ENCODE results near the gene ETS1. TPM values are rescaled to one million over a fixed set of nuclear protein-coding genes. Genes with fewer than 3 reads are reported as not detected.

ETS1 gene
- total and polyA plus RNA-seq, 2 experiments from 2014 or later, result 25.6 to 52.6 TPM

DNA sequence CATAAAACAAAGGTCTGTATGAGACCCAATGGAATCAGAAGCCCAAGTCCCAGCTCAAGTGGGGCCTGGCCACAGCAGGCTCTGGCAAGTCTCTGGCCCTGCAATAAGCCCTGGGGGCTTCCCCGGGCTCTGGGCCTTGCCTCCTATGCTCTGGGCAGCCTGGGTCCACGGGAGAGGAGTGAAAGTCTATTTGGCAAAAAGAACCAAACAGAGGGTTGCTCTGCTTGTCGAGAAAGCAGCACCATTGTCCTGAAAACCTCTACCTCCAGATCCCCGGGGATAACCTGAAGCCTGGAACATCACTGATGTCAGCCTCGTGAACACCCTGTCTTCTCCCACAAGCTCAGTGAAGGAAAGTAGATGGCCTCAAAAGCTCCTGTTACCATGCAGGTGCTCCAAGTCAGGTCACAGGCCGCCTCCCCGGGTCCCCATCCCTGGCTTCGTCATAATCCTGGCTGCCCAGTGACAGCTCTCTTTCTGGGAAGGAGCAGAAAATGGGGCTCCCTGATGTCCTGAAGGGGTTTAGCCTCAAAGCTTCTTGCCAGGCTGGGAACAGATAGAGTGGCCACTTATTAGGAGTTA lies 46.1 kb upstream of the ETS1 start:
- no peaks in the 10 kb centered on the region for H3K36me3 Mint-ChIP-seq (ENCODE audit: low read depth)
- H3K4me2 ChIP-seq, result no peak overlapping the region

DNA sequence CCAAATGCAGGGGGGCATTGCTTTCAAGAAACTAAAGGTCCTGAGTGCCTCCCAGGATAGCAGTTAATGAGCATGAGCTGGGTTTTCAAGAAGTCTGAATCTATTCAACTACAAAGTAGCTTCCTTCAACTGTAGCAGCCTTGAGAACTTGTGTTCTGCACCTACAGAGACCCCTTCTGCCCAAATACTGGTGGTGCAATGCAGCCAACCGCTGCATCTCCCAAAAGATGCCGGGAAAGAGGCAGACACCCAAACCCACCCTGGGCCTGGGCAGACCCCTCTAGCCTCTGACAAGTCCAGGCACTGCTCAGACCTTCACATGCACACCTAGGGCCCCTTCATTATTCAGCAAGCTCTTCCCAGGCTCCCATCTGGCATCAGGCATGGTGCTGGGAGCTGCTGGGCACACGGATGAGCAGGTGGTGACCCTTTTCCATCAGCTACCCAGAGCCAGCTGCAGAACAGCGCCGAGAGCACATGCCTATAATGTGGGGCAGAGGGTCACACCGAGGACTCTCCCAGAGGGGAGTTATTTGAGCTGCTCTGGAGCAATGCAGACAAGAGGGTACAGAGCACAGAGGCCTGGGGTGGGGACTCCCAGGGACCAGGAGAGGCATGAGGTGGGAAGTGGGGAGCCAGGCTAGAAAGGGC lies 44.9 kb upstream of the ETS1 start:
- H3K9me3 Mint-ChIP-seq, result no peaks in the 10 kb centered on the region
- Histone ChIP-seq H3K4me1 (ENCODE audit: insufficient read depth) (no peaks in the 10 kb centered on the region; the same call in none of the 2 replicates), H3K36me3 (ENCODE audit: insufficient read depth) (no peaks in the 10 kb centered on the region), H4K20me1 (replicated peaks; ENCODE audit: insufficient read depth) (no peaks in the 10 kb centered on the region), H3K4me2 (no peak overlapping the region), H3F3A (replicated peaks; ENCODE audit: low read depth) (no peaks in the 10 kb centered on the region), H2AFZ (no peak overlapping the region), H3K79me2 (replicated peaks; ENCODE audit: insufficient read depth) (no peaks in the 10 kb centered on the region), H3K27me3 (ENCODE audit: insufficient read depth) (no peaks in the 10 kb centered on the region), H3K4me3 (no peak overlapping the region), H3K27ac (ENCODE audit: low read depth) (no peak overlapping the region), H3K9me2 (ENCODE audit: insufficient read depth) (no peaks in the 10 kb centered on the region)
- H3K4me3 Mint-ChIP-seq, result no peak overlapping the region
- ATAC-seq (peak; percentile 83), DNase-seq (ENCODE audit: low spot score) (peak; percentile 88)
- H3K27ac Mint-ChIP-seq, result no peak overlapping the region
- peaks cover 10% of the 10 kb centered on the region for H3K27me3 Mint-ChIP-seq (ENCODE audit: insufficient read depth, low read depth, poor library complexity)
- peaks cover 11% of the 10 kb centered on the region for H3K4me1 Mint-ChIP-seq
- H3K36me3 Mint-ChIP-seq (ENCODE audit: low read depth), result no peaks in the 10 kb centered on the region
- TF ChIP-seq, protein P1, sequence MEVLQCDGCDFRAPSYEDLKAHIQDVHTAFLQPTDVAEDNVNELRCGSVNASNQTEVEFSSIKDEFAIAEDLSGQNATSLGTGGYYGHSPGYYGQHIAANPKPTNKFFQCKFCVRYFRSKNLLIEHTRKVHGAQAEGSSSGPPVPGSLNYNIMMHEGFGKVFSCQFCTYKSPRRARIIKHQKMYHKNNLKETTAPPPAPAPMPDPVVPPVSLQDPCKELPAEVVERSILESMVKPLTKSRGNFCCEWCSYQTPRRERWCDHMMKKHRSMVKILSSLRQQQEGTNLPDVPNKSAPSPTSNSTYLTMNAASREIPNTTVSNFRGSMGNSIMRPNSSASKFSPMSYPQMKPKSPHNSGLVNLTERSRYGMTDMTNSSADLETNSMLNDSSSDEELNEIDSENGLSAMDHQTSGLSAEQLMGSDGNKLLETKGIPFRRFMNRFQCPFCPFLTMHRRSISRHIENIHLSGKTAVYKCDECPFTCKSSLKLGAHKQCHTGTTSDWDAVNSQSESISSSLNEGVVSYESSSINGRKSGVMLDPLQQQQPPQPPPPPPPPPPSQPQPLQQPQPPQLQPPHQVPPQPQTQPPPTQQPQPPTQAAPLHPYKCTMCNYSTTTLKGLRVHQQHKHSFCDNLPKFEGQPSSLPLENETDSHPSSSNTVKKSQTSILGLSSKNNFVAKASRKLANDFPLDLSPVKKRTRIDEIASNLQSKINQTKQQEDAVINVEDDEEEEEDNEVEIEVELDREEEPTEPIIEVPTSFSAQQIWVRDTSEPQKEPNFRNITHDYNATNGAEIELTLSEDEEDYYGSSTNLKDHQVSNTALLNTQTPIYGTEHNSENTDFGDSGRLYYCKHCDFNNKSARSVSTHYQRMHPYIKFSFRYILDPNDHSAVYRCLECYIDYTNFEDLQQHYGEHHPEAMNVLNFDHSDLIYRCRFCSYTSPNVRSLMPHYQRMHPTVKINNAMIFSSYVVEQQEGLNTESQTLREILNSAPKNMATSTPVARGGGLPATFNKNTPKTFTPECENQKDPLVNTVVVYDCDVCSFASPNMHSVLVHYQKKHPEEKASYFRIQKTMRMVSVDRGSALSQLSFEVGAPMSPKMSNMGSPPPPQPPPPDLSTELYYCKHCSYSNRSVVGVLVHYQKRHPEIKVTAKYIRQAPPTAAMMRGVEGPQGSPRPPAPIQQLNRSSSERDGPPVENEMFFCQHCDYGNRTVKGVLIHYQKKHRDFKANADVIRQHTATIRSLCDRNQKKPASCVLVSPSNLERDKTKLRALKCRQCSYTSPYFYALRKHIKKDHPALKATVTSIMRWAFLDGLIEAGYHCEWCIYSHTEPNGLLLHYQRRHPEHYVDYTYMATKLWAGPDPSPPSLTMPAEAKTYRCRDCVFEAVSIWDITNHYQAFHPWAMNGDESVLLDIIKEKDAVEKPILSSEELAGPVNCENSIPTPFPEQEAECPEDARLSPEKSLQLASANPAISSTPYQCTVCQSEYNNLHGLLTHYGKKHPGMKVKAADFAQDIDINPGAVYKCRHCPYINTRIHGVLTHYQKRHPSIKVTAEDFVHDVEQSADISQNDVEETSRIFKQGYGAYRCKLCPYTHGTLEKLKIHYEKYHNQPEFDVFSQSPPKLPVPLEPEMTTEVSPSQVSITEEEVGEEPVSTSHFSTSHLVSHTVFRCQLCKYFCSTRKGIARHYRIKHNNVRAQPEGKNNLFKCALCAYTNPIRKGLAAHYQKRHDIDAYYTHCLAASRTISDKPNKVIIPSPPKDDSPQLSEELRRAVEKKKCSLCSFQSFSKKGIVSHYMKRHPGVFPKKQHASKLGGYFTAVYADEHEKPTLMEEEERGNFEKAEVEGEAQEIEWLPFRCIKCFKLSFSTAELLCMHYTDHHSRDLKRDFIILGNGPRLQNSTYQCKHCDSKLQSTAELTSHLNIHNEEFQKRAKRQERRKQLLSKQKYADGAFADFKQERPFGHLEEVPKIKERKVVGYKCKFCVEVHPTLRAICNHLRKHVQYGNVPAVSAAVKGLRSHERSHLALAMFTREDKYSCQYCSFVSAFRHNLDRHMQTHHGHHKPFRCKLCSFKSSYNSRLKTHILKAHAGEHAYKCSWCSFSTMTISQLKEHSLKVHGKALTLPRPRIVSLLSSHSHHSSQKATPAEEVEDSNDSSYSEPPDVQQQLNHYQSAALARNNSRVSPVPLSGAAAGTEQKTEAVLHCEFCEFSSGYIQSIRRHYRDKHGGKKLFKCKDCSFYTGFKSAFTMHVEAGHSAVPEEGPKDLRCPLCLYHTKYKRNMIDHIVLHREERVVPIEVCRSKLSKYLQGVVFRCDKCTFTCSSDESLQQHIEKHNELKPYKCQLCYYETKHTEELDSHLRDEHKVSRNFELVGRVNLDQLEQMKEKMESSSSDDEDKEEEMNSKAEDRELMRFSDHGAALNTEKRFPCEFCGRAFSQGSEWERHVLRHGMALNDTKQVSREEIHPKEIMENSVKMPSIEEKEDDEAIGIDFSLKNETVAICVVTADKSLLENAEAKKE (CRISPR knock-in tag; IDR thresholded peaks at IDR 0.05), result no peak
- TF ChIP-seq, protein P2, sequence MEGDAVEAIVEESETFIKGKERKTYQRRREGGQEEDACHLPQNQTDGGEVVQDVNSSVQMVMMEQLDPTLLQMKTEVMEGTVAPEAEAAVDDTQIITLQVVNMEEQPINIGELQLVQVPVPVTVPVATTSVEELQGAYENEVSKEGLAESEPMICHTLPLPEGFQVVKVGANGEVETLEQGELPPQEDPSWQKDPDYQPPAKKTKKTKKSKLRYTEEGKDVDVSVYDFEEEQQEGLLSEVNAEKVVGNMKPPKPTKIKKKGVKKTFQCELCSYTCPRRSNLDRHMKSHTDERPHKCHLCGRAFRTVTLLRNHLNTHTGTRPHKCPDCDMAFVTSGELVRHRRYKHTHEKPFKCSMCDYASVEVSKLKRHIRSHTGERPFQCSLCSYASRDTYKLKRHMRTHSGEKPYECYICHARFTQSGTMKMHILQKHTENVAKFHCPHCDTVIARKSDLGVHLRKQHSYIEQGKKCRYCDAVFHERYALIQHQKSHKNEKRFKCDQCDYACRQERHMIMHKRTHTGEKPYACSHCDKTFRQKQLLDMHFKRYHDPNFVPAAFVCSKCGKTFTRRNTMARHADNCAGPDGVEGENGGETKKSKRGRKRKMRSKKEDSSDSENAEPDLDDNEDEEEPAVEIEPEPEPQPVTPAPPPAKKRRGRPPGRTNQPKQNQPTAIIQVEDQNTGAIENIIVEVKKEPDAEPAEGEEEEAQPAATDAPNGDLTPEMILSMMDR (conservative IDR thresholded peaks at IDR 0.05; ENCODE audit: low read depth in 2 of 2), result peak; percentile 75 to 92
- no peak for TF ChIP-seq CREB1 (CRISPR knock-in tag; IDR thresholded peaks at IDR 0.05; ENCODE audit: low read depth)

More for the DNA sequence above, 46.1 kb upstream of the ETS1 start:
- Histone ChIP-seq H3K4me1 (ENCODE audit: insufficient read depth) (no peaks in the 10 kb centered on the region; the same call in none of the 2 replicates), H3F3A (replicated peaks; ENCODE audit: low read depth) (no peaks in the 10 kb centered on the region), H3K27ac (ENCODE audit: low read depth) (no peak overlapping the region), H2AFZ (no peak overlapping the region), H3K36me3 (ENCODE audit: insufficient read depth) (no peaks in the 10 kb centered on the region), H3K4me3 (no peak overlapping the region), H3K9me2 (ENCODE audit: insufficient read depth) (no peaks in the 10 kb centered on the region), H3K27me3 (ENCODE audit: insufficient read depth) (no peaks in the 10 kb centered on the region), H4K20me1 (replicated peaks; ENCODE audit: insufficient read depth) (no peaks in the 10 kb centered on the region), H3K79me2 (replicated peaks; ENCODE audit: insufficient read depth) (no peaks in the 10 kb centered on the region)
- H3K9me3 Mint-ChIP-seq, result no peaks in the 10 kb centered on the region
- H3K27me3 Mint-ChIP-seq (ENCODE audit: insufficient read depth, low read depth, poor library complexity), result peaks cover 7% of the 10 kb centered on the region
- TF ChIP-seq, protein P3, sequence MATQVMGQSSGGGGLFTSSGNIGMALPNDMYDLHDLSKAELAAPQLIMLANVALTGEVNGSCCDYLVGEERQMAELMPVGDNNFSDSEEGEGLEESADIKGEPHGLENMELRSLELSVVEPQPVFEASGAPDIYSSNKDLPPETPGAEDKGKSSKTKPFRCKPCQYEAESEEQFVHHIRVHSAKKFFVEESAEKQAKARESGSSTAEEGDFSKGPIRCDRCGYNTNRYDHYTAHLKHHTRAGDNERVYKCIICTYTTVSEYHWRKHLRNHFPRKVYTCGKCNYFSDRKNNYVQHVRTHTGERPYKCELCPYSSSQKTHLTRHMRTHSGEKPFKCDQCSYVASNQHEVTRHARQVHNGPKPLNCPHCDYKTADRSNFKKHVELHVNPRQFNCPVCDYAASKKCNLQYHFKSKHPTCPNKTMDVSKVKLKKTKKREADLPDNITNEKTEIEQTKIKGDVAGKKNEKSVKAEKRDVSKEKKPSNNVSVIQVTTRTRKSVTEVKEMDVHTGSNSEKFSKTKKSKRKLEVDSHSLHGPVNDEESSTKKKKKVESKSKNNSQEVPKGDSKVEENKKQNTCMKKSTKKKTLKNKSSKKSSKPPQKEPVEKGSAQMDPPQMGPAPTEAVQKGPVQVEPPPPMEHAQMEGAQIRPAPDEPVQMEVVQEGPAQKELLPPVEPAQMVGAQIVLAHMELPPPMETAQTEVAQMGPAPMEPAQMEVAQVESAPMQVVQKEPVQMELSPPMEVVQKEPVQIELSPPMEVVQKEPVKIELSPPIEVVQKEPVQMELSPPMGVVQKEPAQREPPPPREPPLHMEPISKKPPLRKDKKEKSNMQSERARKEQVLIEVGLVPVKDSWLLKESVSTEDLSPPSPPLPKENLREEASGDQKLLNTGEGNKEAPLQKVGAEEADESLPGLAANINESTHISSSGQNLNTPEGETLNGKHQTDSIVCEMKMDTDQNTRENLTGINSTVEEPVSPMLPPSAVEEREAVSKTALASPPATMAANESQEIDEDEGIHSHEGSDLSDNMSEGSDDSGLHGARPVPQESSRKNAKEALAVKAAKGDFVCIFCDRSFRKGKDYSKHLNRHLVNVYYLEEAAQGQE (IDR thresholded peaks at IDR 0.05; ENCODE audit: unreplicated experiment), result no peak
- TF ChIP-seq JUNB (IDR thresholded peaks at IDR 0.05; ENCODE audit: unreplicated experiment), result no peak
- TF ChIP-seq ZNF331 (CRISPR knock-in tag; IDR thresholded peaks at IDR 0.05; ENCODE audit: low read depth), result no peak
- TF ChIP-seq CREB1 (CRISPR knock-in tag; IDR thresholded peaks at IDR 0.05; ENCODE audit: low read depth), result no peak
- ATAC-seq (no peak), DNase-seq (ENCODE audit: low spot score) (no peak)
- H3K27ac Mint-ChIP-seq, result no peak overlapping the region
- peaks cover 11% of the 10 kb centered on the region for H3K4me1 Mint-ChIP-seq
- no peak overlapping the region for H3K4me3 Mint-ChIP-seq
